Endothelial cell of umbilical vein (primary cell): ENCODE measurements around the gene CEP89. TPM values are rescaled to one million over a fixed set of nuclear protein-coding genes. Genes with fewer than 3 reads are reported as not detected.

Source experiments
- BruUV-seq: library from RNA; stranded (reverse); fragments of 400-500 nt; replicated peaks from 2 replicates; lab custom pipeline; 2021; lab: Mats Ljungman, UMichigan
- CTCF ChIA-PET: fragments of 300-600, 350-600 bp; sonication (Branson Sonifier 250); formaldehyde crosslinking; loops from one replicate; lab custom pipeline; 2021; ENCODE audit warnings: antibody characterized with exemption, inconsistent platforms; lab: Charles Lee
- POLR2A ChIA-PET: fragments of 300-600, 350-600 bp; sonication (Branson Sonifier 250); formaldehyde crosslinking; loops from one replicate; lab custom pipeline; 2021; ENCODE audit warnings: antibody characterized with exemption, inconsistent platforms; lab: Charles Lee
- DNase-seq: peaks from one replicate; pipeline ENCODE4 v3.0.0-alpha.2; 2011; ENCODE audit warnings: low read depth, low spot score
- FAIRE-seq: peaks from 2 replicates; lab custom pipeline; 2011; peaks lifted over from hg19 to GRCh38; lab: Jason Lieb, UNC
- H2AFZ ChIP-seq: 2 replicates; pipeline ENCODE4 v1.6.0; 2012; ENCODE audit warnings: low read depth, low read length, control low read depth, inconsistent platforms
- H3K27ac ChIP-seq: 2 replicates; pipeline ENCODE4 v1.5.1; 2011; ENCODE audit warnings: low read depth, mild to moderate bottlenecking, control low read depth, low read length, moderate library complexity; ENCODE audit not compliant: insufficient read depth
- H3K27me3 ChIP-seq, 2 experiments: 2 replicates each; pipeline versions ENCODE4 v1.6.0 to v1.6.1; 2011; ENCODE audit warnings: low read length in 2 of 2, mixed read lengths in 1 of 2; ENCODE audit not compliant: control insufficient read depth in 2 of 2, insufficient read depth in 2 of 2
- H3K36me3 ChIP-seq, 2 experiments: 2 replicates in 1 of 2; 3 replicates in 1 of 2; pipeline ENCODE4 v1.5.1; 2011; ENCODE audit warnings: low read length in 2 of 2, mild to moderate bottlenecking in 1 of 2, moderate library complexity in 1 of 2; ENCODE audit not compliant: control insufficient read depth in 2 of 2, insufficient read depth in 2 of 2; ENCODE audit errors: extremely low read depth in 1 of 2
- H3K4me1 ChIP-seq: 3 replicates; pipeline ENCODE4 v1.5.1; 2011; ENCODE audit warnings: mild to moderate bottlenecking, low read length; ENCODE audit not compliant: control insufficient read depth, insufficient read depth; ENCODE audit errors: extremely low read depth
- H3K4me2 ChIP-seq: 2 replicates; pipeline ENCODE4 v1.6.1; 2011; ENCODE audit warnings: low read length, control low read depth, mixed read lengths; ENCODE audit not compliant: insufficient read depth
- H3K4me3 ChIP-seq, 3 experiments: fragments of 200-600 bp in 1 of 3; sonication (generic), shearing (Covaris generic) in 1 of 3; replicated peaks in 1 of 3; 2 replicates each; pipeline ENCODE4 v1.5.1; 2011 to 2016; ENCODE audit warnings: control low read depth in 3 of 3, low read length in 3 of 3, mild to moderate bottlenecking in 2 of 3, inconsistent platforms in 1 of 3, low read depth in 1 of 3, moderate library complexity in 1 of 3; ENCODE audit not compliant: insufficient read depth in 1 of 3
- H3K79me2 ChIP-seq: 2 replicates; pipeline ENCODE4 v1.6.0; 2012; ENCODE audit warnings: low read length, inconsistent platforms; ENCODE audit not compliant: control insufficient read depth, insufficient read depth
- H3K9ac ChIP-seq: replicated peaks from 2 replicates; pipeline ENCODE3; 2011; ENCODE audit warnings: low read length, control low read depth; ENCODE audit not compliant: insufficient read depth; ENCODE audit errors: extremely low read depth
- H3K9me1 ChIP-seq: replicated peaks from 3 replicates; pipeline ENCODE4 v1.6.0; 2011; ENCODE audit warnings: mild to moderate bottlenecking, low read length; ENCODE audit not compliant: control insufficient read depth, insufficient read depth; ENCODE audit errors: extremely low read depth
- H3K9me3 ChIP-seq: replicated peaks from 2 replicates; pipeline ENCODE4 v1.5.1; 2012; ENCODE audit warnings: low read length, inconsistent platforms; ENCODE audit not compliant: control insufficient read depth, insufficient read depth
- H4K20me1 ChIP-seq: replicated peaks from 2 replicates; pipeline ENCODE3; 2011; ENCODE audit warnings: mild to moderate bottlenecking, low read length; ENCODE audit not compliant: control insufficient read depth, insufficient read depth; ENCODE audit errors: extremely low read depth
- CTCF ChIP-seq, 2 donors: IDR thresholded peaks; 1 replicate in 1 of 2; 2 replicates in 1 of 2; pipeline ENCODE4 v1.5.1; 2011; ENCODE audit warnings: low read length in 2 of 2, mild to moderate bottlenecking in 2 of 2, moderate library complexity in 2 of 2, control low read depth in 1 of 2, inconsistent platforms in 1 of 2, low read depth in 1 of 2; ENCODE audit not compliant: insufficient read depth in 1 of 2; ENCODE audit errors: extremely low read depth in 1 of 2
- EZH2 ChIP-seq: IDR thresholded peaks from 2 replicates; pipeline ENCODE4 v1.6.1; 2012; ENCODE audit warnings: borderline replicate concordance, low read depth, mild to moderate bottlenecking, moderate library complexity, low read length, inconsistent platforms; ENCODE audit not compliant: severe bottlenecking
- FOS ChIP-seq: IDR thresholded peaks from 2 replicates; pipeline ENCODE4 v1.6.1; 2011; ENCODE audit warnings: mild to moderate bottlenecking, low read length, moderate library complexity, borderline replicate concordance; ENCODE audit not compliant: insufficient read depth
- GATA2 ChIP-seq: IDR thresholded peaks from 2 replicates; pipeline ENCODE4 v1.7.0; 2011; ENCODE audit warnings: low read depth, mild to moderate bottlenecking, moderate library complexity, mixed read lengths, low read length; ENCODE audit not compliant: insufficient read length, insufficient read depth
- JUN ChIP-seq: IDR thresholded peaks from 2 replicates; pipeline ENCODE4 v1.6.1; 2011; ENCODE audit warnings: borderline replicate concordance, low read depth; ENCODE audit not compliant: insufficient read length, insufficient read depth
- MYC ChIP-seq: IDR thresholded peaks from one replicate; pipeline ENCODE4 v1.6.1; 2011; ENCODE audit warnings: mild to moderate bottlenecking, low read depth, low read length
- POLR2A ChIP-seq: IDR thresholded peaks from 2 replicates; pipeline ENCODE4 v1.6.1; 2012; ENCODE audit warnings: low read depth, mild to moderate bottlenecking, control low read depth, low read length
- POLR2AphosphoS5 ChIP-seq: IDR thresholded peaks from 2 replicates; pipeline ENCODE4 v1.6.1; 2012; ENCODE audit warnings: low read depth, mild to moderate bottlenecking, control low read depth, low read length, moderate library complexity; ENCODE audit not compliant: insufficient read depth
- dilution Hi-C: fragments of 300-500 bp; cut with MboI; formaldehyde crosslinking; loops from one replicate; pipeline ENCODE4 v1.15.0; 2019; ENCODE audit warnings: low sequenced_read_pairs; ENCODE audit not compliant: extremely low pct_ligation_motif_present
- intact Hi-C: fragments of 100-400 bp; cut with micrococcal nuclease; formaldehyde crosslinking; loops from one replicate; pipeline ENCODE4 v1.10.0; 2022
- polyA plus RNA-seq, 4 experiments: library from polyadenylated mRNA; depleted of rRNA in 3 of 4; stranded (reverse) in 3 of 4; unstranded in 1 of 4; fragments of >200 nt; gene quantifications; 2 replicates each; pipeline versions ENCODE4 v1.2.1 to v1.2.3, GENCODE V29; 2011 to 2012; ENCODE audit warnings: missing spikeins in 1 of 4
- total RNA-seq: library from RNA; stranded (reverse); gene quantifications from 2 replicates; pipeline ENCODE4 v1.2.3, GENCODE V29; 2021
- TF ChIP-seq, protein P1 (sequence below): IDR thresholded peaks from 2 replicates; pipeline ENCODE4 v1.6.1; 2011; ENCODE audit not compliant: insufficient read depth, insufficient read length

Gene CEP89
- total and polyA plus RNA-seq, 2 donors (not counting 3 experiments of a cell fraction or from before 2014, with no cell fraction given) = 25.1 to 46.2 TPM

- H4K20me1 ChIP-seq = no peaks in the 10 kb centered on the region
- no peaks in the 10 kb centered on the region for H3K9me3 ChIP-seq
- ChIA-PET CTCF (no interaction called here), POLR2A (no interaction called here)
- H3K9ac ChIP-seq = no peak overlapping the region
- FAIRE-seq (no peak), DNase-seq (no peak)
- no peak overlapping the region for H3K27ac ChIP-seq
- H3K36me3 ChIP-seq = no peaks in the 10 kb centered on the region
- no peak for TF ChIP-seq POLR2A
- no peak for TF ChIP-seq CTCF (IDR thresholded peaks at IDR 0.05; ENCODE audit: extremely low read depth in 1 of 2, insufficient read depth in 1 of 2, low read depth in 1 of 2, low read length in 2 of 2)
- TF ChIP-seq JUN = no peak
- TF ChIP-seq MYC = no peak
- TF ChIP-seq GATA2 = no peak
- TF ChIP-seq, protein P1, sequence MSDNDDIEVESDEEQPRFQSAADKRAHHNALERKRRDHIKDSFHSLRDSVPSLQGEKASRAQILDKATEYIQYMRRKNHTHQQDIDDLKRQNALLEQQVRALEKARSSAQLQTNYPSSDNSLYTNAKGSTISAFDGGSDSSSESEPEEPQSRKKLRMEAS = no peak
- TF ChIP-seq FOS = no peak
- no peak for TF ChIP-seq EZH2
- TF ChIP-seq POLR2AphosphoS5 = no peak
- no TSS peak for BruUV-seq
- no peaks in the 10 kb centered on the region for H3K9me1 ChIP-seq
- no peaks in the 10 kb centered on the region for H3K27me3 ChIP-seq
- no peak overlapping the region for H3K4me2 ChIP-seq
- H3K4me1 ChIP-seq = no peaks in the 10 kb centered on the region
- intact Hi-C loops (no loop called here), dilution Hi-C loops (no loop called here)
- H2AFZ ChIP-seq = no peak overlapping the region
- no peak overlapping the region for H3K4me3 ChIP-seq
- H3K79me2 ChIP-seq = no peaks in the 10 kb centered on the region
These were observed 69.3 kb downstream of the CEP89 start for GRCh38 chr19:32902448-32902847.
